HG03469 (cell line): Measurements from ENCODE around the gene BIRC7.

Experiments
- ATAC-seq: cut with Tn5 transposase; IDR thresholded peaks from one replicate; pipeline ENCODE4 v1.9.1; 2021; ENCODE audit warnings: mild to moderate bottlenecking, moderate library complexity, moderate number of reproducible peaks; ENCODE audit not compliant: unreplicated experiment

Gene BIRC7, protein sequence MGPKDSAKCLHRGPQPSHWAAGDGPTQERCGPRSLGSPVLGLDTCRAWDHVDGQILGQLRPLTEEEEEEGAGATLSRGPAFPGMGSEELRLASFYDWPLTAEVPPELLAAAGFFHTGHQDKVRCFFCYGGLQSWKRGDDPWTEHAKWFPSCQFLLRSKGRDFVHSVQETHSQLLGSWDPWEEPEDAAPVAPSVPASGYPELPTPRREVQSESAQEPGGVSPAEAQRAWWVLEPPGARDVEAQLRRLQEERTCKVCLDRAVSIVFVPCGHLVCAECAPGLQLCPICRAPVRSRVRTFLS

DNA sequence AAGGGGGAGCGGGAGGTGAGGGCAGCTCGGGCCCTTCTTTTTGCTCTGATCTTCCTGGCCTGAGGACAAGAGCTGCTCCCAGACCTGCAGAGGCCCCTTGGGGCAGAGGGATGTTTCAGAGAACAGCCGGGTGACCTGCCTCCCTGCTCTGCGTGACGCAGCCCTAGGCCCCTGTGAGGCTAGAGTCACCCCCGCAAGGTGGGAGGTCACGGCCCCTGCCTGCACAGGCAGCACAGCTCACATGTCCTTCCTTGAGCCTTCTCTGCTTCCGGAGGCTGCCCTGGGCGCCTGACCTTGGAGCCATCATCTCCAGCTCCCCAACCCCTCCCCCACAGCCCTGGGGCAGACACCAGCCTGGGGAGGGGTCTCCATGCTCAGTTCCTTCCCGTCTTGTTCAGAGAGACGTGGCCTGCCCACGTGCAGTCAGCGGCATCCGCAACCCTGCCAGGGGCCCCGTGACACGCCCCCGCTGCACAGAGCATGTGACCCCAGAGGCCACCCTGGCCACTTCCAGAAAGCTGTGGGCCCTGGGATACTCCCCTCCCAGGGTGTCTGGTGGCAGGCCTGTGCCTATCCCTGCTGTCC lies at the start of gene BIRC7:
BIRC7 (plus strand) TSS at position 507 of the 585 bp plus-strand sequence. CDS start 192 bp downstream, outside the sequence.
- no peak for ATAC-seq

DNA sequence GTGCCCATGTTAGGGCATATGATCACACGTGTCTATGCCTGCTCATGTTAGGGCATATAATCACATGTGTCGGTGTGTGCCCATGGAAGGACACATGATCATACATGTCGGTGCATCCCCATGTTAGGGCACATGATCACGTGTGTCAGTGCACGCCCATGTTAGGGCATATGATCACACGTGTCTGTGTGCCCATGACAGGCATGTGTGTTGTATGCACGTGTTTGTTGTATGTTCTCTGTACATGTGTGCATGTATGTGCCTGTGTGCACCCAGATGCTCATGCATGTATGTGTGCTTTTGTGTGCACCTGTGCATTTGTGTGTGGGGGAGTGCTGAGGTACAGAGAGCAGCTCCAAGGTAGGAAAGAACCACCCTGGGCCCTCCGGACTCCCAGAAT lies 49.6 kb upstream of the BIRC7 start:
- ATAC-seq = no peak

DNA sequence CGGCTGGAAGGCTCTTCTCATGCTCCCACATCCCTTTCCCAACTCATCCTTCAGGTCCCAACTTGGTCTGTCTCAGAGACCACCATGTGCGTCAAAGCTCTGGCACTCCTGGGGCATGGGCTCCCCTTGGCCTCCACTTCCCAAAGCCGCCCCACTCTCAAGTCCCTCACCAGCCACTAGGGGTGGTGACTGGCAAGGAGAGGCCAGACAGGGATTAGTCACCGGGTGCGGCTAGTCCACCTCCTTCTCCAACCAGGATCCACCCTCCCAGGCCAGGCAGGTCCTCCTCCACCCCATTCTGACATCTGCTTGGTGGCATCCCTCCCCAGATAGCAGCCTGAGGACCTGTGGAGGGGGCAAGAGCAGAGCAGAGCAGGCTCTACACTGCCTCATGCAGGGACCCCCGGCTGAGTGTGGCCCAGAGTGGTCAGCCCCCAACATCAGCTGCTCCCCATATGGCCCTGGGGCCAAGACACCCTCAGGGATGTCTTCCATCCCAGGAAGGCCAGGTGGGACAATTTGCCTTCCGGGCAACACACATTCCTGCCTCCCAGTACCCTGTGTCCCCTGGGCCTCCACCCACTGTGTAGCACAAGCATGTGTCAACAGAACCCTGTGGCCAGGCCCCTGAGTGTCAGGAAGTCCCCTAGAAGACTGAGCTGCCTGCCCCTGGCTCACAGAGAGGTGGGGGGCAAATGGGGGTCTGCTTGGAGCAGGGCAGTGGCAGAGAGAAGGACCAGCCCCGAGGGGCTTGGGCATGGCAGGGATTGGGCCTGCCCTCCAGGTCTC lies 49.0 kb upstream of the BIRC7 start:
- ATAC-seq = no peak

DNA sequence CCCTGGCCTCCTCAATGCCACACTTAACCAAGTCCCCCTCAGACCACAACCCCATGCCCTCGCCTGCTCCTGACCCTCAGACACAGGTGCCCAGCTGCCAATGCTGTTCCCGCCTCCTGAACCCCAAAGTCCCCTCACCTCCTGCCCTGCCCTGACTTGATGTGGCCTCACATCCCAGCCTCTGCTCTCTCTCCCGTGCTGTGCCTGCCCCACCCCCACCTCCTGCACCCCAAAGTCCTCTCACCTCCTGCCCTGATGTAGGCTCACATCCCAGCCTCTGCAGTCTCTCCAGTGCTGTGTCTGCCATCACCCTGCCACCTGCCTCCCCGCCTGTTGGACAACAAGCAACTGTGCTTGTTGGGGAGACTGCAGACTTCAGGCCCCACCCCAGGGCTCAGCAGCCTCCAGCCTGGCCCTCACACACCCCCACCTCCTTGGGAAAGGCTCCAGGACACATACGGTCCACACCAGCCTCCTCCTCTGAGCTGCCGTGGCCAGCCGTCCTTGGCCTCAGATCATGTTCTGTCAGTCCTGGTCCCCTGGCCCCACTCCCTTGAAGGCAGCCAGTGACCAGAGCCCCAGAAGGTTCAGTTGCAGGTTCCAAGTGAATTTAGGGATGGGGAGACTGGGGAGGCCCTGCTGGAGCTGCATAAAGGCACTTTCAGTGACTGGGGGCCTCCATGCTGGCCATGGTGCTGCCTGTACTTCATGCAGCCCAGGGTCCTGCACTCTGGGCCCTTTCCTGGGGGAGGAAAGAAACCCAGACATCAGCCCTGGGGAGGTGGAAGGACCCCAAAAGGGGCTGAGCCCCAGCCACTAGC lies 48.2 kb upstream of the BIRC7 start:
- ATAC-seq = no peak

DNA sequence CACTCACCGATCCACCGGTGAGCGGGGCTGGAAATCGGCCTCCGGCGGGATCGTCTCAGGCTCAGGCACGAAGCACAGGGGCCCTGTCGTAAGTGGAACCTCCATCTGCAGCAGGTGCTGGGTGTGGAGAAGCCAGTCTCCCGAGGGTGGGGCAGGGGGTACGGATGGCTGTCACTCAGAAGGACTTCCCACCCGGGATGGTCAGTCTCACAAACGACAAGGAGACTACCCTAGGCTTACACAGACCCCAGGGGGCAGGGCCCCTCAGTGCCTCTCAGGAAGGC lies 47.6 kb upstream of the BIRC7 start:
- ATAC-seq = no peak

DNA sequence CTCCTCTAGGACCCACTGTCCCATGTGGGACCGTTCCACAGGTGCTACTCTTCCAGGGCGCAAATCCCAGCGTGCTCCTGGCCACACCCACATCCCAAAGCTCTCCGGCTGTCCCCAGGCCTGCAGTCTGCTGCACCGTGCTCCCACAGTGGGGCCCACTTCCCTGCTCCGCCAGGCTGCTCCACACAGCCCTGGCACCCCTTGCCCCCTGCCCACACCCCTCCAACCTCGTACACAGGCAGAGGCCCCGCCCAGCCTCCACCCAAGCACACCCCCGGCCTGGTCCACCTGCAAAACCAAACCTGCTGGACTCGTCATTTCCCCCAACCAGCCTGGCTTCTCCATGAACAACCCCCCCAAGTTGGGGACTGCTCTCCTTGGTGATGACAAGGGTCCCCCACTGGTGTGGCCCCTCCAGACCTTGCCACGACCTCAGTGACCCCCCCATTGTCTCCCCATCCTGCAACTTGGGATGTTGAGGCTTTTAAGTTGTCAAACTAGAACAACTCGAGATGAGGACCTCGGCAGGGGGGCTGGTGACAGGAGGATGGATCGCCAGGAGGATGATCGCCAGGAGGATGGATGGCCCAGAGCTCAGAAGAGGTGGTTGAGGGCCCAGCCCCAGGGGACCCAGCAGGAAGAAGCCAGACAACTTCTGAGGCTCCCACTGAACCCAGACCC lies 46.9 kb upstream of the BIRC7 start:
- ATAC-seq = no peak

DNA sequence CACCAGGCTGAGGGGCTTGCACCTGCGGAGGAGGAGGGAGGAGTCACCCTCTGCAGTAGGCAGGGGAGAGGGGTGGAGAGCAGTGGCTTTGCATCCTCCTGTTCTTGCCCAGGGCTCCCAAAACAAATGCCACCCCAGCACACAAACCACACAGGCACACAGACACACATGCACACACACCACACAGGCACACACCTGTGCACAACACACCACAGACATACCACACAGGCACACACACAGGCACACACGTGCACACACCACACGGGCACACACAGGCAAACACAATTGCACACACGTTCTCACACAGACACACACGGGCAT lies 46.4 kb upstream of the BIRC7 start:
- ATAC-seq = no peak

DNA sequence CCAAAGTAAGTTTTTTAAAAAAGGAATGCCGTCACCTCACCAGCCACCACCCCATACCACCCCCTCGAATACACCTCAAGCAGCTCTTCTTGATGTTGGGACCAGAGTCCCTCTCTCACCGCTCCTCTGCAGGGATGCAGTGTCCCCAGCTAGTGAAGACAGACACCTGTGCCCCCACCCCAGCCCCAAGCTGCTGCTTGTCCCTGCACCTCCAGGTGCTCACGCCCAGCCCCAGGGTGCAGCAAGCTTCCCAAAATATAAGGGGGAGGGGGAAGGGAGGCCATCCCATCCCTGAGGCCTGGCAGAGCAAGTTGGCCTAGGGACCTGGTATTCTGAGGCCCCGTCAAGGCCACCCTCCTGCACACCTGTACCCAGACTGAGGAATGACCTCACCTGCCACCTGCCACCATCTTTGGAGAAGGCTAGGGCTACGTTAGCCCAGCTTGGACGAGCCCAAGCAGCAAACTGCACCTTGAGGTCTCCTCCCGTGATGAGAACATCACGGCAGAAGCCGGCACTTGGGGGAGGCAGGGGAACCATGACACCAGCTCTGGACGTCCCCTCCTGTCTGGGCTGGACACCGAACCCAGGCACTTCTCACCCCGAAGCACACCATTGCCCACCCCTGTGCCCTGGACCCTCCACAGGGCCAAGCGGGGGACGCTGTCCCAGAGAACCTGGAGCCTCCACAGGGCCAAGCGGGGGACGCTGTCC lies 45.7 kb upstream of the BIRC7 start:
- no peak for ATAC-seq

DNA sequence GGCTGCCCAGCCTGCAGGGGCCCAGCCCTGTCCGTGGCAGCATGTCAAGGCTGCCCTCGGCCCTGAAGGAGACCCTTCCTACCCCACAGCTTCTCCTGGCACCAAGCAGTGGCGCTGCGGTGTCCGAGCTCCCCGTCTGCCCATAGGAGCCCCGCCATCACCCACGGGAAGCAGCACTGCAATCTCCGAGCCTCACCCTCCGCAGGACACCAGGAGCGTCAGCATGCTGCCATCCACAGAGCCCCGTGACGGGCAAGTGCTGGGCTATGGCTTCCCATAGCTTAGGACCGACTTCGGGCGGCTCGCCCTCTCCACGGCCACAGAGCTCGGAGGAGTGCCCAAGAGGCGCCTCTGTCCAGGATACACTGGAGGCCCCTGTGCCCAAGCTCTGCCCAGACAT lies 44.9 kb upstream of the BIRC7 start:
- no peak for ATAC-seq

DNA sequence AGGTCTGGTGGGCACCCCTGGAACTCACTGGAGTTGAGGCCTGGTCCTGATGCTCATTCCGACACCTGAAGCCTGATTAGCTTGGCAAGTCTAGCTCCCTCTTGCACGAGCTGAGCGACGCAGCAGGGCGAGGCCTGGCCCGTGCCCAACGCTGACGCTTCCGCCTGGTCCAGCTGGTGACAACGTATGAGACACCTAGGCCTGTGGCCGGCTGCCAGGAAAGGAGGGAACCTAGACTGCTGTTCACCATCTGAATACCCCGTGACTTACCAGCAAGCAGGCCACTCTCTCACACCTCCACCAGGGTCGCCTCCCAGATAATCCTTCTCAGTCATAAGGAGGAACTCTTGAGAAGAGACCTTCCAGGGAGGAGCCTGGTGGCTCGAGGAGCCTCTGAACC lies 44.3 kb upstream of the BIRC7 start:
- ATAC-seq = no peak

DNA sequence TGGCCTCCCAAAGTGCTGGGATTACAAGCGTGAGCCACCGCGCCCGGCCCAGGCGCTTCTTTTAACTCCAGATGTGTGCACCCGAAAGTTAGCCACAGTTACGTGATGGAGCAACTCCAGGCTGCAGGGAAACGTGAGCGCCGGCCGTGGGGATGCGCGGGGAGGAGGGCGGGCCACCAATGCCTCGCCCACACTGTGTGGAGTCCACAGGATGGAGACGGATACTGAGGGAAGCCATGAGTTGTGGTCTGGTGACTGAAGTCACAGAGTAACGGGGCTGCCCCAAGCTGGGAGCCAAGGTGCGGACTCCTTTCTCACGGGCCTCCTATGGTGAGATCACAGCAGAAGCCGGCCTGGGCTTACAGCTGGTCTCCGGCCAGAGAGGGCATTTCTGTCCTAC lies 43.0 kb upstream of the BIRC7 start:
- ATAC-seq = no peak

DNA sequence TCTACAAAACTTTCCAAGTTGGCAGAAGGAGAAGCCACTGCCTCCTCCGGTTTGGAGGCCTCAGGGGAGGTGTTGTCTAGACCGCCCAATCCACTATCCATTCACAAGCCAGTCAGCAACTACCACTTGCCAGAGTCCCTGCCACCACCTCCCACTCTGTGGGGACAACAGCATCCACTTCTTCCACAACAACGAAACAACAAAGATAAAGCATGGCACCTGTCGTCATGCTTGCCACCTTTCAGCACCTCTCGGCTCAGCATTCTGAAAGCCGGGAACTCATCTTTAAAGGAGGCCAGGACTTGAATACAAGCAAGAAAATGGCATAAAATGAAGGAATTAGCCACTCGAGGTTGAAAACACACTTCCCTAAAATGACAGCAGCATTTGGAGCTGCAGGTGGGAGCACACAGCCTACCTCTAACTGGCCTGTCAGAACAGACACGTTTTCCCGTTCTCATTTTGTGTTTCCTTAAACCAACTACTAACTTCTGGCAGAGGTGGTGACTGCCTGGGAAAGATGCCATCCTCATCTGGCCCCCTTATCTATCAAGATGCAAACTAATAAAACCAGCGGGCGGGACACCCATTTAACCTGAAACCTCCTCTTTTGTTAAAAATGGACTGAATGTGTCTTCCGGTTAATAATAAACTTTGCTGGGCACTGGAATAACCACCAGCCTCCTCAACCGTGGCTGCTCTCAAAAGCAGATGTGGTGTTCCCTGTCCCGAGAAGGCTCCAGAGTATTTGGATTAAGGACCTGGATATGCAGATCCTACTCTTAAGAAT lies 41.5 kb upstream of the BIRC7 start:
- no peak for ATAC-seq

DNA sequence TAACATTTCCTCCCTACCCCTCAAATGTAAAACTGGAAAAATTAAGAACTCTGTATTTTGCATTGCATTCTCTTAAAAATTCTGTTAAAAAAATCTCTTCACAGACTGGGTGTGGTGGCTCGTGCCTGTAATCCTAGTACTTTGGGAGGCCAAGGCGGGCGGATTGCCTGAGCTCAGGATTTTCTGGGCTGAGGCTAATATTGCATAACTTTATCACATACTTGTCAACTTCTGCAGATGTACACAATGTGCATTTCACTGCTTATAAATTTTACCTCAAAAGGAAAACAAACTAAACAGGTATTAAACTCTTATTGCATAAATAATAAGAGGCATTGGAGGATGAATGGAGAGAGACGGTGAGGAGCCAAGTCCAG lies 40.9 kb upstream of the BIRC7 start:
- ATAC-seq = no peak

DNA sequence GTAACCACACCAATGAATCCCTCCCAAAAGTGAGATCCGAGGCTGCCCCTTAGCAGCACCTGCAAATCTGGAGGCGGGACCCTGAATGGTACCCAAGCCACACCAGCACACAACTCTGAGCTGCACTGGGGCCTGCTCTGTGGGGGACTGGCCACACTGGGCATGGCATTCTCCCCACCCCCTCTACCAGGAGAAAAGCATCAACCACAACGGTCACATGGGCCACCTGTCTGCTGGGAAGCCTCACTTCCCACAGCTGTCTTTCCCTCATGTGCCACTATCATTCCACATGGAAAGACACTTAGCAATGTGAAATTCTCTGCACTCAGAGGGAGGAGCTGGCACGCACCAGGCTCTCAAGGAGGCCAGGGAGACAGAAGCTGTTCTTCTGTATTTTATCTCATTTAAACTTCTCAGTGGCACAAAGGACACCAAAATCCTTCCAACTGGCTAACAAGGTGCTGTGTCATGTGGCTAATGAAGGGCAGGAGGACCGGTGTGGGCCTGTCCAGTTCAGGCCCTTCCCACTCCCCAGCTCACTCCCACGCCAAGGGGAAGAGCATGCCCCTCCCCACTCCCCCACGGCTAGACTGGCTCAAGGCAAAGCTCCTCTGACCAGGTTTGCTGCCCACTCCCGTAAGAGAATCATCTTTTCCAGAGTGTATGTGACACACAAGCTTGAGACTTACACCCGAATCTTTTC lies 38.8 kb upstream of the BIRC7 start:
- ATAC-seq = no peak

DNA sequence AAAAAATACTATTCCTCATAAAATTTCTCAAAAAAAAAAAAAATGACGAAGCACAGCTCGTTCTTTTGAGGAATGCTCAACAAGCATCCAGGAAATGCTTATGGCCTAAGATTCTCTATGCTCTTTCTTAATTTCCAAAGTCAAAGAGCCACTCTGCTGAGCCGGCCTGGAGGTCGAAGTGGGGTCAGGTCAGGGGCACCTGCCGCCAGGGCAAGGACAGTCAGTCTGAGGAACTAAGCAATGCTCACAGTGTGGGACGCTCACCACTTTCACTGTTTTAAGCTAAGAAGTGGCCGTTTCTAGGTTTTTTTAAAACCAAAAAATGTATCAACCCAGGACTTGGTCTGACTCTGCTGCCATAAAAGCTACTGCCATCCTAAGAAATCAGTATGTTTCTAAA lies 37.1 kb upstream of the BIRC7 start:
- ATAC-seq = no peak

DNA sequence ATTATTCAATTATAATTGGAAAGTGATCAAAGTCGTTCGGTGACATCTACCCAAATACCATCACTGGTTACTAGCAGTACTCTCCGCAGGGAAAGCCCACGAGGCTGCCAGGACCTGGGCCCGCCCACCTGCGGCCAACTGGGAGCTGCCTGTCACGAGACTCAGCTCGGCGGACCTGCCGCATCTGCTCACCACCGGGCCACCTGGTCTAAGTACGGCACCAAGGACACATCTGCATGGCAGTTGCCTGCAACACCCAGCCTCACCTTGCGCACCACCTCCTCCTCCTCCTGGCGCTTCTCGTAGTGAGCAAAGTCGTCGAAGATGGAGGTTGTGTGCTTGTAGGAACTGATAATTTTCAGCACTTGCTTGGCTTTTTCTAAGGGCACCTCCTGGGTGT lies 33.7 kb upstream of the BIRC7 start:
- ATAC-seq = no peak

DNA sequence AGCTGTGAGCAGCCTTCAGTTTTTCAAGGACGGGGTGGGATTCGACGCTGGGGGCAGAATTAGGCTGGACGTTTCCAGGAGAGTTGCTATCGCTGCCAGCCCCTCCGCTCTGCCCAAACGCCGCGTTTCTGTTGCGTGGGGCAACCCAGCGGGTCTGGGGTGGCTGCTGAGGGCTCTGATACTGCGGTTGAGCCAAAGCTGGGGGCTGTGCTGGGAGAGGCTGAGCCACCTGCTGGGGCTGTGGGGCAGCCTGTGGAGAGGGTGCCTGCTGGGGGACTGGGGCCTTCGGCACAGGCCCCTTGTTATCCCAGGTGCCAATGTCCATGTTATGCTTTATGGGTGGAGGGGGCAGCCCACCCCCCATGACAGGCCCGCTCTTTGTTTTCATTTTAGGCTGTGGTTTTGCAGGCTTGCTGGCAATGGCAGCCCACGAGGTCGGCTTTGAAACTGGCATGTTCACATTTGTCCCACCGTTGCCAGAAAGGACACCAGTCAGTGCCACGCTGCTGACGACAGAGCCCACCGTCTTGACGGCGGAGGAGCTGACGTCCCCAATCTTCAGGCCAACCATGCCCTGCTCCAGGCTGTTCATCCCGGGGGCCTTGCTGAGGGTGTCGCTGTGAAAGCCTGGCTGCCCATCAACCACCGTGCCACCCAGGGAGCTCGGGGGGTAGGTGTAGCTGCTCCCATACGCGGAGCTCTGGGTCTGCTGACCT lies 32.7 kb upstream of the BIRC7 start:
- no peak for ATAC-seq

DNA sequence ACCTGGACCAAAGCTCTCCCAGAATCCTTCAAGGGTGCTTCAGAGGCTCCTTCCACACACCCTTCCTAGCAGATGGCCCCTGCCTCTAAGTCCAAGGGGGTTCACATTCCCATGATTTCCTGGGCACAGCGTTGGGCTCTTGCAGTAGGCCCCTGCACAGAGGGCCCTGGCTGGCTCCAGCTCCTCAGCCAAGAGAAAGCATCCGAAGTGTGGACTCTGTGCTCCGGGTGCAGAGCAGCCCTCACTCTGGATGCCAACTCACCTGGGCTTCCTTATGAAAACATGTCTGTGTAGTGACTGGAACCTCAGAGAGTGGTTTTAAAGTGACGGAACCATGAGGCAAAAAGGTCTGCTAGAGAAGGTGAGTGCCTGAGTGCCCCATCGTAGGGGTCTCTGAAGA lies 31.3 kb upstream of the BIRC7 start:
- no peak for ATAC-seq
